HG03432 (cell line): Measurements from ENCODE around the gene AKT2.

Source experiments
- ATAC-seq: cut with Tn5 transposase; IDR thresholded peaks from one replicate; pipeline ENCODE4 v1.9.1; 2021; ENCODE audit warnings: mild to moderate bottlenecking, moderate library complexity; ENCODE audit not compliant: unreplicated experiment

AKT2 gene

GRCh38 chr19:40238775-40239174 lies 46.4 kb downstream of the AKT2 start:
- ATAC-seq: no peak

DNA sequence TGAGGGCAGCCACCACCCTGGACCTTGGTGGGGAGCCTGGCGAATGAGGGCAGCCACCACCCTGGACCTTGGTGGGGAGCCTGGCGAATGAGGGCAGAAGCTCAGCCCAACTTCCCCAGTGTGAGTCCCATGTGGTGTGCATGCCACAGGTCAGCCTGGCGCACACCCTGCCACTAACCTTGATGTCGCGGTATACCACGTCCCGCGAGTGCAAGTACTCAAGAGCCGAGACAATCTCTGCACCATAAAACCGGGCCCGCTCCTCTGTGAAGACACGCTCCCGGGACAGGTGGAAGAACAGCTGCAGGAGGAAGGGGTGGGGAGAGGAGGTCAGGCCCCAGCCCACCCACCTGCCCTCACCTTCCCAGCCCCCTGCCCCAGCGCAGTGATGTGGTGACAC lies 47.4 kb downstream of the AKT2 start:
- ATAC-seq: no peak

DNA sequence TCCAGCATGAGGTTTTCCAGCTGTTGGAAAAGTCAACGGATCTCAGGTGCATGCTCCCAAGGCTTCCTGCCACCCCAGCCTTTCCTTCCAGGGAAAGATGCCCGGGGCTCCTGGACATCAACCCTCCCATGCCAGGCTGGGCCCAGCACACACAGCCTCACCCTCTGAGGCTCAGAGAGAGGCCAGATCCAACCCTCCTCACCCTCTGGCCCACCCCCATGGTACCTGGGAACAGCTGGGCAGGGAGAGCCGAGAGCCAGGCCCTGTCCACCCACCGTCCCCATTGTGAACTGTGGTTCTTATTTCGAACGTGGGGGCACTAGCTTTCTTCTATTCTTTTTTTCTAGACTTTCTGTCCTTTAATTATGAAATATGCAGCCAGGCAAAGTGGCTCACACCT lies 48.8 kb downstream of the AKT2 start:
- ATAC-seq: no peak

DNA sequence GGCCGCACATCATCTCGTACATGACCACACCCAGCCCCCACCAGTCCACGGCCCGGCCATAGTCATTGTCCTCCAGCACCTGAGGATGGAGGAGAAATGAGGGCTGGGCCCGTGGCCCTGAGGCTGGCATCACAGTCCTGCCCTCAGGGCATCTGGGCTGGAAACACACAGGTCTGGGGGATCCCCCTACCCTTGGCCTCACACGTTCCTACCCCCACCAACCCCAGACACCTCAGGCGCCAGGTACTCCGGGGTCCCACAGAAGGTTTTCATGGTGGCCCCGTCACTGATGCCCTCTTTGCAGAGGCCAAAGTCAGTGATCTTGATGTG lies 49.2 kb downstream of the AKT2 start:
- no peak for ATAC-seq

- no peak for ATAC-seq
Observed at GRCh38 chr19:40235238-40236025, 49.7 kb downstream of the AKT2 start.

- ATAC-seq: no peak
Observed at GRCh38 chr19:40234429-40235237, 50.5 kb downstream of the AKT2 start.

GRCh38 chr19:40233811-40234389 lies 51.2 kb downstream of the AKT2 start:
- ATAC-seq: no peak

GRCh38 chr19:40232949-40233810 lies 52.0 kb downstream of the AKT2 start:
- no peak for ATAC-seq

- ATAC-seq: no peak
Observed at GRCh38 chr19:40232479-40232878, 52.7 kb downstream of the AKT2 start.

DNA sequence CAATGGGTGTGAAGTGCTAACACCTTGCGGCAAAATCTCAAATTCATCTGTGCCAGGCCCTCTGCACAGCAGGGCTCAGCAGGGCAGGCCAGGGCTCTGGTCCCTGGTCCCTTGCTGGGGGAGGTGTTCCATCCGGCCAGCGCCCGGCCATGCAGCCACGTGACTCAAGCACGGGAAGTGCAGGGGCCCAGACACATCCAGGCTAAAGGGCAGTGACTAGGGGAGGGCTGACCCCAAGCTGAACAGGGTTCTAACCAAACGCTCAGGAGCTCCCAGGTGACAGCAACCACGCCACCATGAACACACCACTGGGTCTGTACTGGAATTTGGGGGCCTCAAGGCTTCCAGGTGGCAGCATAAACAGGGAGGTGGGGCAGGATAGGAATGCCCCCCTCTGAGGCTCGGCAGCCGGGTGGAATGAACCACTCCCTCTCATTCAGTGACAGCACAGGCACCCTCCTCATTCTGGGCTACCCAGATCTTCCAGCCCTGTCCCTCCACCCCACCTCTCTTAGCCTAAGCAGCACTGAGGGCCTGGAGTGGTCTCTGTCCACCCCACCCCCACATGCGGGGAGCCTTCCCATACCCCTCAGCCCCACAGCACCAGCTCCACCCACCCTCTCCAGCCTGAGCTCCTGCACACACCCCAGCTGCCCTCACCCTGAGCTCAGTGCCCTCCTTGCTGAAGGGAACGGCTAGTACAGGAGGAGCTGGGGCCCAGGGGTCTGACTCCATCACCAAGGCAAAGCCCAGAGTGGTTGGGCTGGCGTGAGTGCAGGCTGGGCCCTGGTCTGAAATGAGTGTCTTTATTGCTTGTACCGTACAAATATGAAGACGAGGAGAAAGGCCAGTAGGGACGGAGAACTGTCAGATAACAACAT lies 53.4 kb downstream of the AKT2 start:
- ATAC-seq: no peak

DNA sequence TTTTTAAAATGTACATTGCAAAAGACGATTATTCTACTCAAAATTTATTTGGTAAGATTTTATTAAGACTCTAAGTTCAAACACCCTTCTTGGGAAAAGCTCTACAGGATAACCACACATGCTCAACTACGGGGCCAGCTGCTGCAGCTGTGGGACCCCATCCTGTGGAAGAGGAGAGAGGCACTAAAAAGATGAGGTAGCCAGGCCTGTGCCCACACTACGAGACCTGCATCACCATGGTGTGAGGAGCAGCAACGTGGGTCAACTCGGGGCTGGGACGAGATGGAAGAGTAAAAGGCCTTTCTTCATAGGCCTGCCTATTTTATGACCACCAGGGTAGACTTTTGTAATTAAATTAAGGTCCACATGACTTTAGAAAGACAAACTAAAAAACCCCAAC lies 54.1 kb downstream of the AKT2 start:
- ATAC-seq: no peak

DNA sequence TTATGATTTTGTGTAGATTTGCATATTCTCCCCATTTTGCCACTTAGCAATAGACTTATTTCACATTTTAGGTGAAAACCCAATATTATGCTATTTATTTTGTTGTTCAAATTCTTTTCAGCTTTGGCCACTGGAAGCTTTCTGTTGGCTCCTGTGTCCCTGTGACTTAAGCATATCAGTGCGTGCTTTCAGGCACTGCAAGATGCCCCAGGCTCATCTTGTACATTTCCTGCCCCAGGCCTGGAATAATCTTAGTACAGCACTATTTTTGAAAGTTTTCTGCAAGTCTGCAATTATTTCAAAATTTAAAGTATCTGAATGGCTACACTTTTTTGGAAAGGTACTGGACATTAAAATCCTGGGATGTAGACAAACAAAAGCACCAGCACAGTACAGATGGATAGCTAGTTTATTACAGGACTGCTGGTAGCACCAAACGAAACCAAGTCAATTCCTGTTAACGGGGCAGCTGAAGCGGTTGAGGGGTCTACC lies 55.2 kb downstream of the AKT2 start:
- no peak for ATAC-seq

GRCh38 chr19:40229484-40229883 lies 55.7 kb downstream of the AKT2 start:
- no peak for ATAC-seq

DNA sequence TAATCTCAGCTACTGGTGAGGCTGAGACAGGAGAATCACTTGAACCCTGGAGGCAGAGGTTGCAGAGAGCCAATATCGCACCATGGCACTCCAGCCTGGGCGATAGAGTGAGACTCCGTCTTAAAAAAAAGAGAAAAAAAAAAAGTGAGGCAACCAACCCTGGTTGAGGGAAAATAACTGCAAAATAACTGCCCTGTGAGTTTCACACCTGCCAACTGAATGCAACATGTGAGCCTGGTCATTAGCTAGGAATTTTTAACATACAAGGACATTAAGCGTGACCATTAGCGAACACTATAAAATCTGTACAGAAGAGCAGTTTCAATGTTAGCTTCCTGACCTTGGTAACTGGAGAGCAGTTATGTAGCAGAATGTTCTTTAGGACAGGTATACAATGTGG lies 56.3 kb downstream of the AKT2 start:
- no peak for ATAC-seq

DNA sequence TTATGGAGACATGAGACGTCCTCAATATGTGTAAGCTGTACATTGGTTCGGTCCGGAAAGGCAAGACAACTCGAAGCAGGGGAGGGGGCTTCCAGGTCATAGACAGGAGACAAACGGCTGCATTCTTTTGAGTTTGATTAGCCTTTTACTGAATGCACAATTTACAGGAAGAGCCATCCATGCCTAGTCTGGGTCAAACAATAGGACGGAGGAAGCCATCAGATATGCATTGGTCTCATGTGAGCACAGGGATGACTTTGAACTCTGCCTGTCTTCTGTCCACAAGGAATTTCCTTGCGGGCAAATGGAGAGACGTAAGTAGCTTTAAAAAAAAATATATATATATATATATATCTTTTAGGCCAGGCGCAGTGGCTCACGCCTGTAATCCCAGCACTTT lies 56.8 kb downstream of the AKT2 start:
- no peak for ATAC-seq

GRCh38 chr19:40225440-40226305 lies 59.5 kb downstream of the AKT2 start:
- no peak for ATAC-seq

DNA sequence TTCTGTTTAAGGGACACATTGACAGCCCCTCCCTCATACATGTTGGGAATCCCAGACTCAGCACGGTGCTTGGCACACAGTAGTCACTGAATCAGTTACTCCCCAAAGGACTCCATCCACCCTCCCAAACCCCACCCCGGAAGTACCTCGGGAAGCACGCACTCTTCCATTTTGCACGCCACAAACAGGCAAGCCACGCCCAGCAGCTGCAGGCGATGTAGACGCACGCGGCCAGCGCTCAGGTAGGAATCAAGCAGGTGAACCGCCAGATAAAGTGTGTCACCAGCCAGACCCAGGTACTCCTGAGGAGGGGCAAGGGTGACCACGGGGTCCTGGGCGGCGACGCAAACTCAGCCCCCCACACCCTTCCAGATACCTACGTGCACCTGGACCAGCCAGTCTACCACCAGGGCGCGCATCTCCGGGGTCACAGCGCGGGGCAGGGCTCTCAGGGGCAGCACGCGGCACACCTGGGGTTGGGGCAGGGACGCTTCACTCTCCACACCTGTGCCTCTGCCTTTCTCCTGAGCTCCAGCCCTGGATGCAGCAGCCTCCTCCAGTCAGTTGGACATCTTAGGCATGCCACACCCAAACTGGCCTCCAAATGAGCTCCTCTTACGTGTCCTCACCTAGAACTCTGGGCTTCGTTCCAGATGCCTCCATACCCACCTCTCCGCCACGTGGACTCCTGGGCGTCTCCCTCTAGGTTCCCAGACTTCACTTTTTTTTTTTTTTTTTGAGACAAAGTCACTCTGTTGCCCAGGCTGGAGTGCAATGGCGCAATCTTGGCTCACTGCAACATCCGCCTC lies 60.6 kb downstream of the AKT2 start:
- no peak for ATAC-seq

GRCh38 chr19:40223135-40223822 lies 61.9 kb downstream of the AKT2 start:
- no peak for ATAC-seq
